ENCODE results near the gene RCAN2. TPM values are rescaled to one million over a fixed set of nuclear protein-coding genes. Genes with fewer than 3 reads are reported as not detected.

The RCAN2 gene
- total and polyA plus RNA-seq, 10 donors = 2.4 to 15.7 (median 7.2) TPM

GRCh38 chr6:46352541-46353268 is 138.5 kb downstream of the RCAN2 start:
- DNase-seq = no peak

DNA sequence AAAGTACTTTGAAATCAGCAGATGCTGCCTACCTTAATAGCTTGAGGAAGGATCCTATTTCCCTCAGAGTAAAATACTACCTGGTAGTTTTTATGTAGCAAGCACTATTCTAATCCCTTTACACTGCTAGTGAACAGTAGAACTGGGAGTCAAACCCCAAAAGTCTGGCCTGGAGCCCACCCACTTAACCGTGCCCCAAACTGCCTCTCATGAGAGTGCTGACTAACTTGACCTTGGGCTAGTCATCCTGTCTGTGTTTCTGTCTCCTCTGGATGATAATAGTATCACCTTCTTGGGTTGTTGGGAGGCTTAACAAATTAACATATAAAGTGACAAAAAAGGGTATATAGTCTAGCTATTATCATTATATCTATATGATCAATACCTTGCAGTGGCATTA is 140.5 kb downstream of the RCAN2 start:
- no peak for DNase-seq
- H3K27ac ChIP-seq = no peak overlapping the region
- 64 to 84% (median 69%) methylated on average over 1 of the region's 1 CpG for WGBS, 5 donors
- intact Hi-C loops (cut with DNase I; ENCODE audit: low total_unique reads) = no loop called here
- H3K4me1 ChIP-seq = no peaks in the 10 kb centered on the region
- no peaks in the 10 kb centered on the region for H3K27me3 ChIP-seq (replicated peaks in 1 of 7)
- TF ChIP-seq, protein P1, sequence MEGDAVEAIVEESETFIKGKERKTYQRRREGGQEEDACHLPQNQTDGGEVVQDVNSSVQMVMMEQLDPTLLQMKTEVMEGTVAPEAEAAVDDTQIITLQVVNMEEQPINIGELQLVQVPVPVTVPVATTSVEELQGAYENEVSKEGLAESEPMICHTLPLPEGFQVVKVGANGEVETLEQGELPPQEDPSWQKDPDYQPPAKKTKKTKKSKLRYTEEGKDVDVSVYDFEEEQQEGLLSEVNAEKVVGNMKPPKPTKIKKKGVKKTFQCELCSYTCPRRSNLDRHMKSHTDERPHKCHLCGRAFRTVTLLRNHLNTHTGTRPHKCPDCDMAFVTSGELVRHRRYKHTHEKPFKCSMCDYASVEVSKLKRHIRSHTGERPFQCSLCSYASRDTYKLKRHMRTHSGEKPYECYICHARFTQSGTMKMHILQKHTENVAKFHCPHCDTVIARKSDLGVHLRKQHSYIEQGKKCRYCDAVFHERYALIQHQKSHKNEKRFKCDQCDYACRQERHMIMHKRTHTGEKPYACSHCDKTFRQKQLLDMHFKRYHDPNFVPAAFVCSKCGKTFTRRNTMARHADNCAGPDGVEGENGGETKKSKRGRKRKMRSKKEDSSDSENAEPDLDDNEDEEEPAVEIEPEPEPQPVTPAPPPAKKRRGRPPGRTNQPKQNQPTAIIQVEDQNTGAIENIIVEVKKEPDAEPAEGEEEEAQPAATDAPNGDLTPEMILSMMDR (IDR thresholded peaks at IDR 0.05 in 8 of 11, conservative IDR thresholded peaks at IDR 0.05 in 3 of 11) = no peak
- TF ChIP-seq POLR2A (IDR thresholded peaks at IDR 0.05) = no peak
- no peak for TF ChIP-seq POLR2AphosphoS5 (IDR thresholded peaks at IDR 0.05)
- no peaks in the 10 kb centered on the region for H3K36me3 ChIP-seq
- H3K9me3 ChIP-seq = peaks cover 0 to 9% (median 6%) of the 10 kb centered on the region in 8 donors
- no peak overlapping the region for H3K4me3 ChIP-seq

More at GRCh38 chr6:46352541-46353268, 138.5 kb downstream of the RCAN2 start:
- 75 to 94% (median 87%) methylated on average over 2 of the region's 2 CpGs for WGBS, 5 donors
- no peak overlapping the region for H3K4me3 ChIP-seq
- H3K27me3 ChIP-seq (replicated peaks in 1 of 7) = no peaks in the 10 kb centered on the region
- TF ChIP-seq POLR2A (IDR thresholded peaks at IDR 0.05) (no peak), POLR2AphosphoS5 (IDR thresholded peaks at IDR 0.05) (no peak)
- TF ChIP-seq, protein P1 (IDR thresholded peaks at IDR 0.05 in 8 of 11, conservative IDR thresholded peaks at IDR 0.05 in 3 of 11) = no peak
- H3K4me1 ChIP-seq = peaks cover 0 to 5% (median 4%) of the 10 kb centered on the region in 6 donors
- no peak overlapping the region for H3K27ac ChIP-seq
- intact Hi-C loops (cut with DNase I; ENCODE audit: low total_unique reads) = no loop called here
- H3K36me3 ChIP-seq = no peaks in the 10 kb centered on the region
- H3K9me3 ChIP-seq = no peaks in the 10 kb centered on the region

- Histone ChIP-seq H3K4me3 (no peak overlapping the region), H3K36me3 (no peaks in the 10 kb centered on the region), H3K9me3 (peaks cover 0 to 12% (median 9%) of the 10 kb centered on the region in 8 donors), H3K27ac (no peak overlapping the region), H3K4me1 (no peaks in the 10 kb centered on the region), H3K27me3 (replicated peaks in 1 of 7) (no peaks in the 10 kb centered on the region)
- DNase-seq = no peak
- WGBS, 5 donors = 84 to 94% (median 91%) methylated on average over 3 of the region's 3 CpGs
- intact Hi-C loops (cut with DNase I; ENCODE audit: low total_unique reads) = no loop called here
- no peak for TF ChIP-seq POLR2AphosphoS5 (IDR thresholded peaks at IDR 0.05)
- TF ChIP-seq, protein P1 (IDR thresholded peaks at IDR 0.05 in 8 of 11, conservative IDR thresholded peaks at IDR 0.05 in 3 of 11) = no peak
Measured at GRCh38 chr6:46347669-46348068, 143.6 kb downstream of the RCAN2 start.

GRCh38 chr6:46340246-46340645 is 151.0 kb downstream of the RCAN2 start:
- DNase-seq = no peak
- TF ChIP-seq POLR2A (IDR thresholded peaks at IDR 0.05) (no peak), POLR2AphosphoS5 (IDR thresholded peaks at IDR 0.05) (no peak)
- TF ChIP-seq, protein P1 (IDR thresholded peaks at IDR 0.05 in 8 of 11, conservative IDR thresholded peaks at IDR 0.05 in 3 of 11) = no peak
- Histone ChIP-seq H3K4me1 (no peaks in the 10 kb centered on the region), H3K27ac (no peak overlapping the region), H3K9me3 (no peaks in the 10 kb centered on the region), H3K27me3 (replicated peaks in 1 of 7) (no peaks in the 10 kb centered on the region), H3K4me3 (no peak overlapping the region), H3K36me3 (no peaks in the 10 kb centered on the region)
- intact Hi-C loops (cut with DNase I; ENCODE audit: low total_unique reads) = no loop called here
- WGBS, 5 donors = 79 to 92% (median 84%) methylated on average over 2 of the region's 2 CpGs
